ENCODE data around the gene SARS1.

- no peak for TF ChIP-seq CTCF (IDR thresholded peaks at IDR 0.05)
- no peak for TF ChIP-seq POLR2A (IDR thresholded peaks at IDR 0.05)
Observed at GRCh38 chr1:109265016-109265415, 51.3 kb downstream of the SARS1 start.
